ENCODE measurements around the gene RPL28.
A peak's percentile ranks its signal among the peaks of the same experiment; 100 is the strongest.
"Not testable (repeated sequence)": the region's sequence is repeated elsewhere in the genome, so short reads cannot be mapped to it uniquely, and the experiment has no call there.

The RPL28 gene

GRCh38 chr19:55433292-55433691 lies 47.6 kb downstream of the RPL28 start:
- DNase-seq = no peak

GRCh38 chr19:55434356-55434919 lies 48.7 kb downstream of the RPL28 start:
- DNase-seq = no peak

GRCh38 chr19:55435020-55435419 lies 49.3 kb downstream of the RPL28 start:
- DNase-seq = no peak

- no peak for DNase-seq
Measured at GRCh38 chr19:55436847-55437246, 51.1 kb downstream of the RPL28 start.

GRCh38 chr19:55437410-55437809 lies 51.7 kb downstream of the RPL28 start:
- no peak for DNase-seq

GRCh38 chr19:55439052-55439451 lies 53.3 kb downstream of the RPL28 start:
- no peak for DNase-seq

- DNase-seq = no peak
Measured at GRCh38 chr19:55440411-55441105, 54.8 kb downstream of the RPL28 start.

- DNase-seq = no peak
Measured at GRCh38 chr19:55441319-55441691, 55.6 kb downstream of the RPL28 start.

GRCh38 chr19:55441692-55442321 lies 56.1 kb downstream of the RPL28 start:
- no peak for DNase-seq

- no peak for DNase-seq
Measured at GRCh38 chr19:55442372-55442961, 56.7 kb downstream of the RPL28 start.

- no peak for DNase-seq
Measured at GRCh38 chr19:55443045-55443823, 57.5 kb downstream of the RPL28 start, which contains the start of gene SHISA7. Gene SHISA7 (minus strand): TSS chr19:55443300. CDS start chr19:55442863, 437 bp downstream.

GRCh38 chr19:55443824-55444480 lies 58.2 kb downstream of the RPL28 start:
- no peak for DNase-seq

- no peak for DNase-seq
Measured at GRCh38 chr19:55444646-55445045, 58.9 kb downstream of the RPL28 start.

GRCh38 chr19:55446060-55446459 lies 60.3 kb downstream of the RPL28 start:
- peak; percentile 55 for DNase-seq

- DNase-seq = no peak
Measured at GRCh38 chr19:55447421-55448174, 61.9 kb downstream of the RPL28 start.

- DNase-seq = not testable (repeated sequence)
Measured at GRCh38 chr19:55448175-55448490, 62.4 kb downstream of the RPL28 start.

GRCh38 chr19:55449469-55449868 lies 63.7 kb downstream of the RPL28 start:
- no peak for DNase-seq

GRCh38 chr19:55451163-55451964 lies 65.6 kb downstream of the RPL28 start:
- no peak for DNase-seq

GRCh38 chr19:55451965-55452748 lies 66.4 kb downstream of the RPL28 start:
- no peak for DNase-seq

Data from NCI-H187 treated with DMSO at 0.1 percent for 48 hours (cell line).